IPS-11a (cell line): ENCODE data around the gene PPM1H.
"Not testable (repeated sequence)": the region's sequence is repeated elsewhere in the genome, so short reads cannot be mapped to it uniquely, and the experiment has no call there.

Source experiments
- H3K4me3 ChIP-seq: one replicate; pipeline ENCODE4 v1.5.1; 2013; ENCODE audit warnings: low read depth, low read length, control low read depth

Gene PPM1H

GRCh38 chr12:62772416-62772955, 162.5 kb downstream of the PPM1H start:
- no peak overlapping the region for H3K4me3 ChIP-seq

- no peak overlapping the region for H3K4me3 ChIP-seq
Measured at GRCh38 chr12:62771828-62772227, 163.1 kb downstream of the PPM1H start.

GRCh38 chr12:62770381-62770780, 164.6 kb downstream of the PPM1H start:
- no peak overlapping the region for H3K4me3 ChIP-seq

- no peak overlapping the region for H3K4me3 ChIP-seq
Measured at GRCh38 chr12:62769076-62769619, 165.8 kb downstream of the PPM1H start.

- H3K4me3 ChIP-seq: no peak overlapping the region
Measured at GRCh38 chr12:62767946-62768345, 167.0 kb downstream of the PPM1H start.

GRCh38 chr12:62767496-62767895, 167.5 kb downstream of the PPM1H start:
- H3K4me3 ChIP-seq: no peak overlapping the region

GRCh38 chr12:62766496-62766895, 168.5 kb downstream of the PPM1H start:
- no peak overlapping the region for H3K4me3 ChIP-seq

- H3K4me3 ChIP-seq: no peak overlapping the region
Measured at GRCh38 chr12:62763861-62764645, 170.9 kb downstream of the PPM1H start.

GRCh38 chr12:62763312-62763711, 171.6 kb downstream of the PPM1H start:
- H3K4me3 ChIP-seq: no peak overlapping the region

GRCh38 chr12:62762645-62763044, 172.3 kb downstream of the PPM1H start:
- no peak overlapping the region for H3K4me3 ChIP-seq

- H3K4me3 ChIP-seq: no peak overlapping the region
Measured at GRCh38 chr12:62761658-62762057, 173.3 kb downstream of the PPM1H start.

- H3K4me3 ChIP-seq: no peak overlapping the region
Measured at GRCh38 chr12:62760779-62761178, 174.2 kb downstream of the PPM1H start.

- not testable (repeated sequence) for H3K4me3 ChIP-seq
Measured at GRCh38 chr12:62760341-62760740, 174.6 kb downstream of the PPM1H start.

GRCh38 chr12:62758216-62758615, 176.7 kb downstream of the PPM1H start:
- no peak overlapping the region for H3K4me3 ChIP-seq

GRCh38 chr12:62757048-62757447, 177.9 kb downstream of the PPM1H start:
- no peak overlapping the region for H3K4me3 ChIP-seq

- no peak overlapping the region for H3K4me3 ChIP-seq
Measured at GRCh38 chr12:62754706-62755105, 180.2 kb downstream of the PPM1H start.

- H3K4me3 ChIP-seq: no peak overlapping the region
Measured at GRCh38 chr12:62751810-62752155, 183.2 kb downstream of the PPM1H start.

- H3K4me3 ChIP-seq: no peak overlapping the region
Measured at GRCh38 chr12:62750941-62751809, 183.8 kb downstream of the PPM1H start.

- no peak overlapping the region for H3K4me3 ChIP-seq
Measured at GRCh38 chr12:62749586-62749985, 185.4 kb downstream of the PPM1H start.

- H3K4me3 ChIP-seq: no peak overlapping the region
Measured at GRCh38 chr12:62748941-62749468, 185.9 kb downstream of the PPM1H start.

GRCh38 chr12:62744551-62744950, 190.4 kb downstream of the PPM1H start:
- no peak overlapping the region for H3K4me3 ChIP-seq
